Keratinocyte (primary cell): ENCODE measurements around the gene UBE2L5. TPM values are rescaled to one million over a fixed set of nuclear protein-coding genes. Genes with fewer than 3 reads are reported as not detected.
"Not testable (repeated sequence)": the region's sequence is repeated elsewhere in the genome, so short reads cannot be mapped to it uniquely, and the experiment has no call there.

Experiments
- DNase-seq: peaks from one replicate; pipeline ENCODE4 v3.0.0-alpha.2; 2011; ENCODE audit warnings: low read depth, missing footprints, low spot score
- FAIRE-seq: peaks from 2 replicates; lab custom pipeline; 2011; peaks lifted over from hg19 to GRCh38; lab: Jason Lieb, UNC
- H2AFZ ChIP-seq: 2 replicates; pipeline ENCODE4 v1.6.0; 2012; ENCODE audit warnings: low read length, control low read depth, inconsistent platforms; ENCODE audit not compliant: control insufficient read depth
- H3K27ac ChIP-seq: 2 replicates; pipeline ENCODE4 v1.5.1; 2011; ENCODE audit warnings: low read length; ENCODE audit not compliant: control insufficient read depth, insufficient read depth
- H3K27me3 ChIP-seq: 3 replicates; pipeline ENCODE4 v1.6.0; 2011; ENCODE audit warnings: low read length; ENCODE audit not compliant: control insufficient read depth, insufficient read depth; ENCODE audit errors: extremely low read depth
- H3K36me3 ChIP-seq, 2 experiments: 2 replicates in 1 of 2; 3 replicates in 1 of 2; pipeline ENCODE4 v1.5.1; 2011; ENCODE audit warnings: low read length in 2 of 2, mild to moderate bottlenecking in 1 of 2; ENCODE audit not compliant: control insufficient read depth in 2 of 2, insufficient read depth in 2 of 2; ENCODE audit errors: extremely low read depth in 1 of 2
- H3K4me1 ChIP-seq: 3 replicates; pipeline ENCODE4 v1.5.1; 2011; ENCODE audit warnings: low read length; ENCODE audit not compliant: control insufficient read depth, insufficient read depth; ENCODE audit errors: extremely low read depth
- H3K4me2 ChIP-seq: 3 replicates; pipeline ENCODE4 v1.6.0; 2011; ENCODE audit warnings: low read depth, low read length; ENCODE audit not compliant: control insufficient read depth, insufficient read depth; ENCODE audit errors: extremely low read depth
- H3K4me3 ChIP-seq, 3 experiments: fragments of 200-600 bp in 1 of 3; sonication (generic) in 1 of 3; 2 replicates in 2 of 3; 3 replicates in 1 of 3; pipeline ENCODE4 v1.5.1; 2011 to 2016; ENCODE audit warnings: low read length in 3 of 3, mild to moderate bottlenecking in 3 of 3, control low read depth in 2 of 3, inconsistent platforms in 1 of 3, low read depth in 1 of 3, mixed read lengths in 1 of 3, mixed run types in 1 of 3, moderate library complexity in 1 of 3; ENCODE audit not compliant: control insufficient read depth in 2 of 3, insufficient read depth in 2 of 3; ENCODE audit errors: extremely low read depth in 1 of 3
- H3K79me2 ChIP-seq: 2 replicates; pipeline ENCODE4 v1.6.0; 2012; ENCODE audit warnings: low read length; ENCODE audit not compliant: control insufficient read depth, insufficient read depth
- H3K9ac ChIP-seq: 3 replicates; pipeline ENCODE4 v1.6.0; 2011; ENCODE audit warnings: low read length; ENCODE audit not compliant: control insufficient read depth, insufficient read depth; ENCODE audit errors: extremely low read depth
- H3K9me1 ChIP-seq: 3 replicates; pipeline ENCODE4 v1.6.0; 2011; ENCODE audit warnings: low read length; ENCODE audit not compliant: control insufficient read depth, insufficient read depth; ENCODE audit errors: extremely low read depth
- H3K9me3 ChIP-seq: 2 replicates; pipeline ENCODE4 v1.5.1; 2012; ENCODE audit warnings: low read depth, low read length; ENCODE audit not compliant: control insufficient read depth
- H4K20me1 ChIP-seq: 3 replicates; pipeline ENCODE4 v1.6.0; 2011; ENCODE audit warnings: low read length; ENCODE audit not compliant: control insufficient read depth, insufficient read depth; ENCODE audit errors: extremely low read depth
- EZH2 ChIP-seq: IDR thresholded peaks from one replicate; pipeline ENCODE4 v1.6.1; 2012; ENCODE audit warnings: inconsistent platforms, mild to moderate bottlenecking, low read length, moderate library complexity
- dilution Hi-C: fragments of 300-500 bp; cut with MboI; formaldehyde crosslinking; loops from one replicate; pipeline ENCODE4 v1.7.0; 2020; ENCODE audit warnings: low sequenced_read_pairs; ENCODE audit not compliant: extremely low pct_ligation_motif_present
- polyA plus RNA-seq, 5 experiments: library from polyadenylated mRNA; depleted of rRNA in 3 of 5; stranded (reverse) in 3 of 5; stranded (forward) in 1 of 5; unstranded in 1 of 5; fragments of >200 nt; gene quantifications; 1 replicate in 1 of 5; 2 replicates in 3 of 5; 3 replicates in 1 of 5; pipeline versions ENCODE4 v1.2.1 to v1.2.3, GENCODE V29; 2011 to 2012; ENCODE audit warnings: missing spikeins in 2 of 5, low read depth in 1 of 5, low replicate concordance in 1 of 5
- TF ChIP-seq, protein P1 (sequence below), 3 experiments: IDR thresholded peaks in 1 of 3; conservative IDR thresholded peaks in 1 of 3; optimal IDR thresholded peaks in 1 of 3; 2 replicates in 2 of 3; 3 replicates in 1 of 3; pipeline versions ENCODE3 to v1.5.1; 2011; ENCODE audit warnings: low read length in 3 of 3, mild to moderate bottlenecking in 3 of 3, moderate library complexity in 2 of 3, control low read depth in 1 of 3, inconsistent platforms in 1 of 3; ENCODE audit not compliant: insufficient read depth in 2 of 3; ENCODE audit errors: extremely low read depth in 1 of 3

Gene UBE2L5
- polyA plus RNA-seq, 1 donor (not counting 4 experiments of a cell fraction or from before 2014, with no cell fraction given) = 0.38 TPM

DNA sequence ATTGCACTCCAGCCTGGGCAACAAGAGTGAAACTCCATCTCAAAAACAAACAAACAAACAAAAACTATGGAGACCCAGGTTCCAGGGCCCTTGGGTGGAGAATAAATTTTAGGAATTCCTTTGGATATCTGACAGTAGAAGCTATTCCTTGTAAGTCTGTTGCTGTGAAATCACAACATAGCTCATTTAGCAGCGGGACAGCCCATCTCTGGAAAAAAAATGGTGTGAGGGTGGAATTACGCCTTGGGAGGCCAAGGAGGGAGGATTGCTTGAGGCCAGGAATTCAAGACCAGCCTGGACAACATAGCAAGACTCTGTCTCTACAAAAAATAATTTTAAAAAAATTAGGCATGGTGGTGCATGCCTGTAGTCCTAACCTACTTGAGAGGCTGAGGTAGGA is 27.8 kb downstream of the UBE2L5 start:
- dilution Hi-C loops = no loop called here
- Histone ChIP-seq H3K27ac (no peak overlapping the region), H3K27me3 (no peaks in the 10 kb centered on the region), H4K20me1 (no peaks in the 10 kb centered on the region), H3K4me3 (no peak overlapping the region), H3K36me3 (no peaks in the 10 kb centered on the region), H2AFZ (no peak overlapping the region), H3K9me1 (no peaks in the 10 kb centered on the region), H3K9ac (no peak overlapping the region), H3K4me2 (no peak overlapping the region), H3K9me3 (no peaks in the 10 kb centered on the region), H3K79me2 (no peaks in the 10 kb centered on the region), H3K4me1 (peaks cover 12% of the 10 kb centered on the region)
- FAIRE-seq (no peak), DNase-seq (no peak)
- no peak for TF ChIP-seq EZH2
- TF ChIP-seq, protein P1, sequence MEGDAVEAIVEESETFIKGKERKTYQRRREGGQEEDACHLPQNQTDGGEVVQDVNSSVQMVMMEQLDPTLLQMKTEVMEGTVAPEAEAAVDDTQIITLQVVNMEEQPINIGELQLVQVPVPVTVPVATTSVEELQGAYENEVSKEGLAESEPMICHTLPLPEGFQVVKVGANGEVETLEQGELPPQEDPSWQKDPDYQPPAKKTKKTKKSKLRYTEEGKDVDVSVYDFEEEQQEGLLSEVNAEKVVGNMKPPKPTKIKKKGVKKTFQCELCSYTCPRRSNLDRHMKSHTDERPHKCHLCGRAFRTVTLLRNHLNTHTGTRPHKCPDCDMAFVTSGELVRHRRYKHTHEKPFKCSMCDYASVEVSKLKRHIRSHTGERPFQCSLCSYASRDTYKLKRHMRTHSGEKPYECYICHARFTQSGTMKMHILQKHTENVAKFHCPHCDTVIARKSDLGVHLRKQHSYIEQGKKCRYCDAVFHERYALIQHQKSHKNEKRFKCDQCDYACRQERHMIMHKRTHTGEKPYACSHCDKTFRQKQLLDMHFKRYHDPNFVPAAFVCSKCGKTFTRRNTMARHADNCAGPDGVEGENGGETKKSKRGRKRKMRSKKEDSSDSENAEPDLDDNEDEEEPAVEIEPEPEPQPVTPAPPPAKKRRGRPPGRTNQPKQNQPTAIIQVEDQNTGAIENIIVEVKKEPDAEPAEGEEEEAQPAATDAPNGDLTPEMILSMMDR (optimal IDR thresholded peaks at IDR 0.05 in 1 of 3, IDR thresholded peaks at IDR 0.05 in 1 of 3, conservative IDR thresholded peaks at IDR 0.05 in 1 of 3; ENCODE audit: extremely low read depth in 1 of 3, insufficient read depth in 2 of 3, low read length in 3 of 3) = no peak

DNA sequence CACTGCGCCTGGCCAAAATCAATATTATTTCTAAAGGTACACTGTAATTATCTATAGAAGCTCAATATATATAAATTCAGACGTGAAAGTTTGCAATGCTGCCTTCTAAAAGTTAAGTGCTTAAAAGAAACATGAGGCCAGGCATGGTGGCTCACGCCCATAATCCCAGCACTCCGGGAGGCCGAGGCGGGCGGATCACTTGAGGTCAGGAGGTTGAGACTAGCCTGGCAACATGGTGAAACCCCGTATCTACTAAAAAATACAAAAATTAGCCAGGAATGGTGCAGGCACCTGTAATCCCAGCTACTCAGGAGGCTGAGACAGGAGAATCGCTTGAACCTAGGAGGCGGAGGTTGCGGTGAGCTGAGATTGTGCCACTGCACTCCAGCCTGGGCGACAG is 29.2 kb downstream of the UBE2L5 start:
- H4K20me1 ChIP-seq, H3K9me3 ChIP-seq, H3K27me3 ChIP-seq, DNase-seq, H3K4me1 ChIP-seq, H3K36me3 ChIP-seq, H3K4me3 ChIP-seq, H2AFZ ChIP-seq, H3K4me2 ChIP-seq, H3K27ac ChIP-seq, dilution Hi-C loops, H3K9ac ChIP-seq, FAIRE-seq, H3K9me1 ChIP-seq, H3K79me2 ChIP-seq: not testable (repeated sequence)

DNA sequence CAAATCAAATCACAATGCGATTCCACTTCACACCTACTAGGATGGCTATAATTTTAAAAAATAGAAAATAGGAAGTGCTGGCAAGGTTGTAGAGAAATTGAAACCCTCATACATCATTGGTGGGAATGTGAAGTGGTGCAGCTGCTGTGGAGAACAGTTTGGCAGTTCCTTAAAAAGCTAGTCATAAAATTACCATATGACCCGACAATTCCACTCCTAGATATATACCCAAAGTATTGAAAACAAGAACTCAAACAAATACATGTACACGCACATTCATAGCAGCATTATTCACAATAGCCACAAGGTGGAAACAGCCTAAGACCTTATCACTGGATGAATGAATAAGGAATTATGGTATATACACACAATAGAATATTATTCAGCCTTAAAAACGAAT is 31.4 kb downstream of the UBE2L5 start:
- FAIRE-seq = no peak
- no peaks in the 10 kb centered on the region for H3K9me1 ChIP-seq
- H3K4me1 ChIP-seq = no peaks in the 10 kb centered on the region
- H3K27me3 ChIP-seq = no peaks in the 10 kb centered on the region
- no peak overlapping the region for H2AFZ ChIP-seq
- TF ChIP-seq, protein P1 (optimal IDR thresholded peaks at IDR 0.05 in 1 of 3, IDR thresholded peaks at IDR 0.05 in 1 of 3, conservative IDR thresholded peaks at IDR 0.05 in 1 of 3; ENCODE audit: extremely low read depth in 1 of 3, insufficient read depth in 2 of 3, low read length in 3 of 3) = no peak
- TF ChIP-seq EZH2 = no peak
- H4K20me1 ChIP-seq = no peaks in the 10 kb centered on the region
- no peaks in the 10 kb centered on the region for H3K9me3 ChIP-seq
- H3K4me3 ChIP-seq = no peak overlapping the region
- no peak overlapping the region for H3K9ac ChIP-seq
- no peak overlapping the region for H3K27ac ChIP-seq
- H3K4me2 ChIP-seq = no peak overlapping the region
- DNase-seq = no peak
- dilution Hi-C loops = no loop called here
- no peaks in the 10 kb centered on the region for H3K36me3 ChIP-seq
- H3K79me2 ChIP-seq = no peaks in the 10 kb centered on the region
